NCI-H2196 (cell line): Measurements from ENCODE around the gene ALDH1A1.

Experiments
- DNase-seq: peaks from one replicate; lab custom pipeline; 2025; ENCODE audit not compliant: unreplicated experiment; lab: John Stamatoyannopoulos, UW

ALDH1A1 gene

DNA sequence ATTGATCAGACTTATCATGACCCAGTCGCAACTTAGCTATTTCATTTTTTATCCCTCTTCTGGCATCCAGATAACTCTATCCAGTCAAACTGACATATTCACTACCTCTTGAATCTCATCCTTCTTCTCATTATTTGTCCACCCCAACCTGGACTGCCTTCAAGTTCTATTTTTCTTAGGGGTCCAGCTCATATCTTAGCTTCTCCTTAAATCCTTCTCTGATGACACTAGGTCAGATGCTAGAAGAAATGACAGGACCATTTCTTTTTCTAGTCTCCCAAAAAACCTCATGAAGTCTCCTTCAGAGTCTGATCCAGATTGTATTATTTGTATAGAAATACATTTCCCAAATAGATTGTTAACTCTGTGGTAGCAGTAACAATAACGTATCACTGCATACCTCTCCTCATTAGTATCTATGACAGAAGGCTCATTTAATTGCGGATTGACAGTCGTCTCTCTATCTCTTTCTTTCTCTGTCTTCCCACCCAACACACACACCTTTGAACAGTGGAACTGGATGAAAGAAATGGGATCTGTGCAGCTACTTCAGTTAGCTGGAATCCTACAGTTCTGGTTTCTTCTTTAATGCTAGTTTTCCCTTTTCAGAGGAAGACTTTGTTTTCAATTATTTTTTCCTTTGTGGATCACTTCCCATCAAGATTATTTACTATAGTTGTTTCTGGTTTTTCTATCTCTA lies 33.5 kb downstream of the ALDH1A1 start:
- no peak for DNase-seq

DNA sequence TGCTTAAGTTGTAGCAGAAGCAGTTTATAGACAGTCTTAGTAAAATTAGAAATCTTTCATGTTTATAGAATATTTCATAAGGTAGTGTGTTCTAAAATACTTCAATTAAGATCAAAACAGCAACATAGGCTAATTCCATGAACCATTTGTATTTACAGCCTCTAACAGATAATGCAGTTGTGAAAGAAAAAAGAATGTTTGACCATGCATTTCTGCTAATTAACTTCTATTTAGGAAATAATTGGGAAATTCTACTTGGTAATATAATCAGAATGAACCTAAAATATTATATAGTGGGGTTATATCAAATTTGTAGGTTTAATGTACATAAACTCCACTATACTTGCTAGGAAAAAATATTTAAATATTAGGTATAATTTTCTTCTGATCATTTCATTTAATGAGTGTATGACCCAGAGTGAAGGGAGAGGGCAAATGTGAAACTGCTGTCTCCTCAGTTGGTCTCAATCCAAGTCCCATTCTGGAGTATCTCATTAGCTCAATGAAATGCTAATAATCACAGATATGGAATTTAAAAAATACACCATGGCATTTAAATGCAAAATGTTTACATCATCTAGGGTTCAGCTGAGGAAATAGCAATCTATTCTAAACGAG lies 34.9 kb downstream of the ALDH1A1 start:
- DNase-seq = no peak

DNA sequence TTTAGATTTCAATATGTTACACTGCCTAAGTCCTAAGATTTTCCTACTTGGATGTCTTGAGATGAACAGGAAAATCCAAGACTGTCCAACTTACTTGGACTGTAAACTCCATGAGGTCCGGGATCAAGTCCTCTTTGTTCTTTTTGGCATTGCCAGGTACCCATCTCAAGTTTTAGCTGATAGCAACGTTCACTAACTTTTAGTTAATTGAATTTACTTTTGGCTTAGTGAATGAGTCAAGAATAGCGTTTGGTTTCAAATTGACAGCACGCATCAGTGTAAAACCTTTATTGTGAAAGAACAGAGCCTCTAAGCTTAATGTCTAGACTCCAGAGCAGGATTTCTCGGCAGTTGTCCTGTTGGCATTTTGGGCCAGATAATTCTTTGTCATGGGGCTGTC lies 37.2 kb downstream of the ALDH1A1 start:
- DNase-seq = no peak

DNA sequence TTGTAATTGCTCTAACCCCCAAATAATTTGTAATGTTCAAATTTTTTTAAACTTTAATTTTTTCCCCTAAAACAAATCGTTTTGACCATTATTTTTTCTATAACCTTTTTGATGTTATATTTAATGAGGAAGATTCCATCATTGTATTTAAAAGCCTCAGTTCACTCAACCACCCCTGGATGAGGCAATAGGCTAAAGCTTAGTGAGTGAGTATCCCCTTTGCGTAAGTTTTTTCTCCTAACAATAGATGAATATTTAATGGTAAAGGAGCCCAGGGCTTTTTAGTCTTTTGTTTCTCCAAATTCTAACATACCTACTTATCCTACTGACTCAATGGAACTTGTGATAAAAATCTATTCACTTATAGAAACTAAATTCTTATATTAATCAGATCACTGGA lies 38.1 kb downstream of the ALDH1A1 start:
- no peak for DNase-seq

DNA sequence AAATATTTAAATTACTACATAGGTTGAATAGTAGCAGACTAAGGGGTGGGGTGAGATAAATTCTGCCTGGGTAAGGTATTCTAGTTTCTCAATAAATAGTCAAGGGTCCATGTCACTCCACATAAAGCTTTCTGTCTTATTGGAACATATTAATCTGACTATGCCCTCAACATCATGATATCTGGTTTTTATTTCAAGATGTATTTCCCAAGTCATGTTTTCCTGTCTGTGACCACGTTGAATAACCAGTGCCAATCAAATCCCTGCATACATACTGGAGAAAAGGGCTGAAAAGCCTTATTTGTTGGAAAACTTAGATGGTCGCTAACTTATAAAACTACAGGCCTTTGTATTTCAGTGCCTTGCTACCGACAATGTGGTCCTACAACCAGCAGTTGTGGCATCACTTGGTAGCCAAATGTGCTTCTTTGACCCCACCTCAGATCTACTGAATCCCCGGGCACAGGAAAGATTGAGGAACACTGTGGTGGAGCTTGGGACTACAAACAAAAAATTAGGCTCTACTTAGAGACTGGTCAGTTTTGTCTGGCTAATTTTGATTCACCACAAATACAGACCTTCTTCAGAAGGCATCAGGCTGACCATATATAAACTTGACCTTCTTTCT lies 39.4 kb downstream of the ALDH1A1 start:
- DNase-seq = no peak

DNA sequence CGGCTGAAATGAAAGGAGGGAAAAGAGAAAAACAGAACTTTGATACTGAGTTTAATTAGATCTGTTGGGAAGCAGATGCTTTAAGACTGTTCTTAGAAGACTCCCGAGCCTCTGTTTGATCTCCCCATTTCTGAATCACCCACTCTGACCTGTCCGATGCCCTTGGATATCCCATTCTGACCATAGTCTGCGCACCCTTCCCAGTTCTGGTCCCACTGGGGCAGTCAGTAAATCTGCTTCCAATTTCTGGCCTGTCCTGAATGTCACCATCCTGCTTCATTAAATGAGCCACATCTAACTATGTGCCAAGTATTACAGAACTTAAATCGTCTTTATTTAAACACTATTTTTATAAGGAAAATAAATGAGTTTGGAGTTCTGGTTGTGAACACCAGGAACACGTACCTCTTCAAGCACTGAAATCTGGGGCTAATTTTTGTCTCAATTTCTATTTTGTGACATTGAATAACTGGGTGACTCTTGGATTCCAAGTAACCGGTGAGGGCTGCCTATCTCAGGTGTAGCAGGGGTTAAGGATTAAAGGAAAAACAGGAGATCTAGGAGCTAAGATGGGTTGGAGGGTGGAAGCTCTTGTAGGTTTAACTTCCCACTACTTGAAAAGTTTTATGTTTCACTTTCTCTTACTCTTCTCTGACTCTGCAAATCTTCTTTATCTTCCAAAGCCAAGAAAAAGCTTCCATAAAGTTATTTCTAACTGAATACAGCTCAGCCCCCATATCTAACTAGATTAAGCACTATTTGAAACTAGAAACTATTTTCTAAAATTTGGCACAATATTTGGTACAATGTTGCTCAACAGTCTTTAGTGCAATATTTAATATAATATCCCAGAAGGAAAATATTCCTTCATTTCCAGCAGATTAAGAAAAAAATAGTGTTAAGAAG lies 40.1 kb downstream of the ALDH1A1 start:
- DNase-seq = no peak

DNA sequence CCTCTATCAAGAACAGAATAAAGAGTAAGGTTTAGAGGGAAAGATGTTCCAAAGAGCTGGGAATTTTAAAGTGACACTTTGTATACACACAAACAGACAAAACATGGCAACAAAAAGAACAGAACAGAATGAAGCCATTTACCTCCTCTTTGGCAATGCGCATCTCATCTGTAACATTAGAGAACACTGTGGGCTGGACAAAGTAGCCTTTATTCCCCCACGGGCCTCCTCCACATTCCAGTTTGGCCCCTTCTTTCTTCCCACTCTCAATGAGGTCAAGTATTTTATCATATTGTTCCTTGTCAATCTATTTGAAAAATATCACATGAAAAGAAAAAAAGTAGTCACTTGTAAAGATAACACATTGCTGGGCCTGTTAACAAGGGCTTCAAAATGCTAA lies 41.0 kb downstream of the ALDH1A1 start:
- no peak for DNase-seq

DNA sequence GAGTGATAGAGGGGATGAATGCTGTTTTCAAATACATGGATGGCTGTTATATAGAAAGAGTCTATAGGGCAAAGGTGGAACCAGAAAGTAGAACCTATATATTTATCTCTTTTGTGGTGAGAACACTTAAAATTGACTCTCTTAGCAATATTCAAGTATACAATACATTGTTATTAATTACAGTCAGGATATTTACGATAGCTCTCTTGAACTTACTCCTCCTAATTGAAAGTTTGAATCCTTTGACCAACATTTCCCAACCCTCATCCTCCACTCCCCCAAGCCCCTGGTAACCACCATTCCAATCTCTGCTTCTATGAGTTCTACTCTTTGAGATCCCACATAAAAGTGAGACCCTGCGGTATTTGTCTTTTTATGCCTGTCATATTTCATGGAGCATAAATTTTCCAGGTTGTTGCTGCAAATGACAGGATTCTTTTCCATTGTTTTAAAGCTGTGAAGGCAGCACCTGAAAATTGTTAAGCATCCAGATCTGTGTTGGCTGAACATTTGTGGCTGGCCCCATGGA lies 41.5 kb downstream of the ALDH1A1 start:
- no peak for DNase-seq

DNA sequence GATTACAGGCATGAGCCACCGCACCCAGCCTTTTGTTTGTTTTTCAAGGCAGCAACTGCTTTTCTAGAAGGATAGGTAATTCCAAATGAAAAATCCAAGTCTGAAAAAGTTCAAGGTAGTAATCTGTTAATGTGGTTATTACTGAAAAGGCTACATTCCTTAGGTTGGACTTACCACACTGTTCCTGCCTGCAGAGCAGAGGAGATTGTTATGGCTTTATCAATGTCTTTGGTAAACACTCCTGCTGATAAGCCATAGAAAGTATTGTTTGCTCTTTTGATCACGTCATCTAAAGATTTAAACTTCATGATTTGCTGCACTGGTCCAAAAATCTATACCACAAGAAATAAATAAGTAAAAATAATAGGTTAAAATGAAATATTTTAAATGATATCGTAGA lies 43.4 kb downstream of the ALDH1A1 start:
- no peak for DNase-seq

DNA sequence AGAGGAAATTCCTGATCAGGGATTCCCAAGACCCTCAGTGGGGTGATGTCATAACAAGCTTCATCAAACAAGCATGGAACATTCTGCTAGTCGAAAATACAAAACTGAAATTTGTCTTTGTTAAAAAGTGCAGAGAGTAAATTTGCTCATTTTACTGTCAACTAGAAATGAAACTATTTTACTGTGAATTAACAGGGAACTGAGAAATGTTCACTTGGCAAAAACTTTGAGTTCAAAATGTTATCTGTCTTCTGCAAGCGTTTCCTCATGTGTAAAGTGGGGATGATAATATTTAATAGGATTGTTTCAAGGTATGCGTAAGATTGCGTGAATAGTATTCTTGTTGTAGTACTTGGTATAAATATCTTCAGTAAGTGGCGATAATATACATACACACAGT lies 45.4 kb downstream of the ALDH1A1 start:
- DNase-seq = no peak

DNA sequence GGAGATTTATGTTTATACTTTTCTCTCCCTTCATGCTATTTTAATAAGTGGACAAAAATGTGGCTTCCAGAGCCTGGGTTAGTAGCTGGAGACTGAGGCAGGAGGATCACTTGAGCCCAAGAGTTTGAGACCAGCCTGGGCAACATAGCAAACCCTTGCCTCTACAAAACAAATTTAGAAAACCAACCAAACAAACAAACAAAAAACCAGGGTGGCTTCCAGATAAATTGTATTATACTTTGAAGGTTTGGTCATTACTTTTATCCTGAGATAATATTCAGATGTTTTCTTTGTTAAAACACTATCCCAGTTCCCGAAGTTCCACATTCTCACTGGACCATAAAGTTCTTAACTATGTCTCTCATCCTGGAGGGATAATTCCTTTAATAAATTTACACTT lies 46.0 kb downstream of the ALDH1A1 start:
- DNase-seq = no peak

DNA sequence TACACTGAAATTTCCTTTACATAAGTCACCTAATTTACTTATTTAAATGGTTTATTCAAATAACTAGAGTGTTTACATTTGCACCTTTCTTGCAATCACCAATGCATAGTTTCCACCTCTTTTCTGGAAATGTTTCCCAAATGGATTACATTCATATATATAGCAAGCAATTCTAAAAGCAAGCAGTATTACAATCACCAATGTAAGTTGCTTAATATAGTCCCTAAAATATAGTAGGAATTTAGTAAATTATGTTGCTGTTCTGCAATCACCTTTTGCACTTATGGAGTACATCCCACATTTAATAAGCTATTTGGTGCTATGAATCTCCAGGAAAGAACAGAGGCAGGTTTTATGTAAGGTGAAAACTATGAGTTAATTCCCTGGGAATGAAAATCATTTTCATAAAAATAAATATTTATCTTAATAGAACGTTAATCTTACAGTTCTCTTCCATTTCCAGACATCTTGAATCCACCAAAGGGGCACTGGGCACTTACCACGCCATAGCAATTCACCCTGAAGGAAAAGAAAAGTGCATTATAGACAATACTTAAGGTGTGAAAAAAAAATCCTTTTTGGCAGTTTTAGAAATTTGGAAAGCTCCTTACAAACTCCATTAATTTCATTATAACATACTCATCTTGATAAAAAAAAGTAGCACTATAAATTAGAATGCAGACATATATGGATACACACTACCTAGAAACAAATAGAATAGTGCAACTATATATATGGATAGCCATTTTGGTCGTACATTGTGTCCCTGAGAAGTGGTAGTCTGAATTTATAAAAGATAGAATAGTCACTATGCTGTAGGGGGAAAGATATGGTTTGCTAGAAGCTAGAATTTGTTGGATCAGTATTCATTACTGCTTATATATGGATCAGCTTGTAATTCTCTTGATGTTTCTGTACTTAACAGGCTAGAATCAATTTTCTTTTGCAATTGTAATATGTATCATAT lies 47.1 kb downstream of the ALDH1A1 start:
- DNase-seq = no peak

DNA sequence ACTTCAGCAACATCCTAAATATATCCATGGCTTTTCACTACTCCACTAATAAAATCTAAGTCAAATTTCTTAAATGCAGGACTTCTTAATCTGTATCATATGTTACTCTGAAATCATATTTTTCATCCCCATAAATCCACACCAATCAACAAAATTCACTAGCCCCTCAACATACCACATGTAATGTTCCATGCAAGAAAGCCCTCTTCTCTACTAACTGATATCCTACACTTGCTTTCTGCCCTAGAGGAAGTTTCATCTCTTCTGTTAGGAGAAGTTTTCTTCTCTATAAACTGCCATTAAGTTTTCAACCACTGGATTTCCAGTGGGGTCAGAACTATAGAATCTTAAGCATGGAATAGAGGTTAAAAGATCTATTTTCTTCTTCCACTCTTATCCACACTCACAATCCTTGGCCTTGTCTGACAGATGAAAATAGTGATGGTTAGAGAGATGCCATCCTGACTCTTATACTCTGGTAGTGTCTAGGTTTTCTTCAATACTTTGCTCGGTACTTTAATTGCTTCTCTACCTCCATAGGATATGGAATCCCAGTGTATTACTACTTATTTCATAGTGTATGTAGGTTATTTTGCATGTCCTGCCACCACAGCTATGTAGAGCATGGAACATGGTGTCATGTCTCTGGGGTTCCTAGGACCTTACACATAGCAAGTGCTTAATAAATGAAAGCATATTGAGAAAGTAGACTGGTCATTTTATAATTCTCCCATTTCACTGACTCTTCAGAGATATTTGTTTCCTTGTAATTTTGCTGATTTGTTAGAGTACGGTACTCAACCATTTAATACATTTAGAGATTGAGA lies 48.4 kb downstream of the ALDH1A1 start:
- DNase-seq = no peak

DNA sequence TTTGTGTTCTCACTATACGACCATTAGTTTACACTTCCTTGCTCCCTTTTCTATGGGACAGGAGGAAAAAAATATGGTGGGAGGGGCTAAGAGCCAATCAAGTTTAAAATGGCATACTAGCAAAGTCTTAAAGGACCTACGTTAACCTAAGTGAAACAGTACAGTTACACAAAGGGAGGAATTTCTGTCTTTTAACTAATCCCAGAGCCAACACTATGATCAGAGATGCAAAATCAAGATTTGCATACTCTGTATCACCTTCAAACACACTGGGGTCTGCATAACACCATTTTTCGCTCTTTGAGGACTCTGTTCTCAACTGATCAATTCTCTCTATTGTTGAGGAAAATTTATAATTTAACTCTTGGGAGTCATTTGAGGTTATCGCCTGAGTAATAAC lies 49.8 kb downstream of the ALDH1A1 start:
- no peak for DNase-seq

DNA sequence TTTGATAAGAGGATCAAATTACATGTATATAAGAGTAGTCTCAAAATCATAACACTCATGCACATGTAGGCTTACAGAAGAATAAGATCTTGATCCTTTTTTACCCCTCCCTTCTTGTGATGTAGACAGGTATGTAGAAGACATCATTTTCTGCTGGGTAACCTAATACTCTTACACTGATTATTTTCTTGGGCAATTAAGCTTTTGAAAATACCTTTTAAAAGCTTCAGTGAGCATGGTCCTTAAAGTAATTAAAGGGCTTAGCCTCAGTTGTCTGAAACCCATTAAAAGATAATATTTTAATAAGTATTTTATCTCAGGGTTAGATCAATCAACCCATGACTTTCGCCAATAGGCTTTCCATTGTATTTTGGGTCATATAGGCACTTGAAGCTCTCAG lies 50.6 kb downstream of the ALDH1A1 start:
- DNase-seq = no peak

DNA sequence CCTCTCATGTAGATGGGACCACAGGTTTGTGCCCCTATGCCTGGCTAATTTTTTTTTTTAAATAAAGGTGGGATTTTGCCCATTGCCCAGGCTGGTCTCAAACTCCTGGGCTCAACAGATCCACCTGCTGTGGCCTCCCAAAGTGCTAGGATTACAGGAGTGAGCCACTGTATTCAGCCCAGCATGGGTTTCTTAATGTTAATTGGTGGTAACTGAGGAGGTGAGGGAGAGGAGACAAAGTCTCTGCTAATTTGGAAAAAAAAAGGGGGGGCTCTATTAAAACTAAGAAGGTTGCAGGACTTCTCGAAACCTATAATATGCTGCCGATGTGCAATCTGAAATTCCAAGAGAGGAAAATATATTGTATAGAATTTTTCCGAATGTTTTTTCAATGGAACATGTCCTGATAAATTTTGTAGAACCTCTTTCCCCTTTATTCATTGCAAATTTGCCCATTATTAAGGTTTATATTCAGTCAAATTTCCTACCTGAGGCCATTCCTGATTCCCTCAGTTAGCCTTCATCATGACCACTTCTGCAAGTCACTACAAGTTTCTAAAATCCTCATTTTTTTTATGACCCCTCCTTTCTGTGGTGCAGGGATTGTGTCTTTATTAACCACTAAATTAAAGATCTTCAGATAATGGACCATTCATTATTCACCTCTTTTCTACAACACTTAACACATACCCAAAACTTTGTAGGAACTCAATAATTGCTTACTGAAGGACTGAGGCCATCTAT lies 52.9 kb downstream of the ALDH1A1 start:
- no peak for DNase-seq

DNA sequence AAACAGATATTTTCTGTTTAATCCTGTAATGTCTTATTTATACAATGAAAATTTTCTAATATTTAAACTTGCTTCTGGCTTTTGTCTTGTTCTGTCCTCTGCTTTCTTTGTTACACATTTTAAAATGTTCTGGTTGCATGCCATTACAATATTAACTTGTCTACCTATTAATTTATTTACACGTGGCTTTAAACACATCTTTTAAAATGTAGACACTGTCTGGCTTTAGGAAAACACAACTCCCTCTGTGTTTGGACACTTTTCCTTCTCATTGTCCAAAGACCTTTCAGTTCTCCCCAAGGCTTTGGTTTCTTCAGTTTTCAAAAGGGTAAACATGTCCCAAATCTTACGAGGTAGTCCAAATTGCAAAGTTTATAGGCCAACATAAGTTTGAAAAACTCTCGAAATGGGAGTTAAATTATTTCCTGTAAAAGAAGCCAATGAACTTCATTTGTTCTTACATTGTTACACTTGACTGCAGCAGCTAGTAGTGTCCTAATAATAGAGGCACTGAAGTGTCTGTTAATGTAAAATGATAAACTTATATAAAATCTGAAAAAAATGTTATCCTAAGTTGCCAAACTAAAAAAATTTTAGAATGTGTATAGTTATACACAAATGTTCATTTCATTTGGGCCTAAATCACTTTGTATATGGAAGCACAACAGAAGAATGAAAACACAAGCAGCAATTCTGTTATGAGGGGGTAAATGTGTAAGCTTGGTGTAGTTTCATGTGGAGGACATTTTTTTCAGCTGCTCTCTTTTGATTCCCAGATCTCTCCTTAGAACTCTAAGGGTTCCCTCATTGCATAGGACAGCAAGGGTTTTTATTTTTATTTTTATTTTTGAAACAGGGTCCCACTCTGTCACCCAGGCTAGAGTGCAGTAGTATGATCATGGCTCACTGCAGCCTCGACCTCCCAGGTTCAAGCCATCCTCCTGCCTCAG lies 53.8 kb downstream of the ALDH1A1 start:
- DNase-seq = no peak

DNA sequence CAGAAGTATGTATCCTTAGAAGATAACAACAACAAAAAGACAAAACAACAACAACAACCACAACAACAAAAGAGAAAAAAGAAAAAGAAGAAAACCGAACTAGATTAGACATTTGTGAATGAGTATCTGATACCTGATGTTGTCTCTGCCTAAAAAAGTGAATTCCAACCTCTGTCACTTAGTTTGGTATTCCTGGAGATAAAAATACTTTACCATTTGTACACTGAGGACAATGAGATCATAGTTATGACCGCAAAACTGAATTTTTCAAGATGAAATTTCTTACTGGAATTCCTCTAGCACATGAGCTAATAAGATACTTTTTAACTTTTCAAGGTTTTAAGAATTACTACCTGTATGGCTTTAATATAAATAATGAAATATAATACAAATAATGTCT lies 54.5 kb downstream of the ALDH1A1 start:
- DNase-seq = no peak
